MM.1S (cell line): ENCODE results near the gene PDK4.

ENCODE experiments used
- DNase-seq: peaks from one replicate; pipeline ENCODE4 v3.0.0-alpha.2; 2015
- H2AFZ ChIP-seq: fragments of 300-600 bp; sonication (generic); 2 replicates; pipeline ENCODE4 v1.6.0; 2016; ENCODE audit warnings: antibody characterized with exemption, low read length
- H3F3A ChIP-seq: fragments of 300-600 bp; sonication (generic); 2 replicates; pipeline ENCODE4 v1.6.1; 2016; ENCODE audit warnings: mild to moderate bottlenecking, antibody characterized with exemption, low read length, moderate library complexity, mixed read lengths; ENCODE audit not compliant: insufficient read depth
- H3K27ac ChIP-seq: fragments of 300-600 bp; sonication (generic); 2 replicates; pipeline ENCODE4 v1.5.1; 2016; ENCODE audit warnings: mild to moderate bottlenecking, low read length
- H3K27me3 ChIP-seq: fragments of 300-600 bp; sonication (generic); replicated peaks from 2 replicates; pipeline ENCODE4 v1.6.0; 2016; ENCODE audit warnings: low read length; ENCODE audit not compliant: insufficient read depth
- H3K36me3 ChIP-seq: fragments of 300-600 bp; sonication (generic); replicated peaks from 2 replicates; pipeline ENCODE4 v1.6.1; 2016; ENCODE audit warnings: mild to moderate bottlenecking, low read length, mixed read lengths; ENCODE audit not compliant: insufficient read depth
- H3K4me1 ChIP-seq: fragments of 300-600 bp; sonication (generic); 2 replicates; pipeline ENCODE4 v1.6.1; 2016; ENCODE audit warnings: low read length, mixed read lengths
- H3K4me2 ChIP-seq: fragments of 300-600 bp; sonication (generic); 2 replicates; pipeline ENCODE4 v1.6.0; 2016; ENCODE audit warnings: low read depth, low read length
- H3K4me3 ChIP-seq: fragments of 300-600 bp; sonication (generic); 2 replicates; pipeline ENCODE4 v1.5.1; 2016; ENCODE audit warnings: low read length, mixed read lengths
- H3K79me2 ChIP-seq: fragments of 300-600 bp; sonication (generic); 2 replicates; pipeline ENCODE4 v1.6.1; 2016; ENCODE audit warnings: mixed run types, low read length, mixed read lengths
- H3K9ac ChIP-seq: fragments of 300-600 bp; sonication (generic); 2 replicates; pipeline ENCODE4 v1.6.1; 2016; ENCODE audit warnings: low read length, mixed read lengths
- H3K9me2 ChIP-seq: fragments of 300-600 bp; sonication (generic); replicated peaks from 2 replicates; pipeline ENCODE4 v1.6.1; 2016; ENCODE audit warnings: mild to moderate bottlenecking, low read length, mixed read lengths; ENCODE audit not compliant: insufficient read depth
- H3K9me3 ChIP-seq: fragments of 300-600 bp; sonication (generic); replicated peaks from 2 replicates; pipeline ENCODE4 v1.6.1; 2016; ENCODE audit warnings: mild to moderate bottlenecking, low read length, mixed read lengths; ENCODE audit not compliant: insufficient read depth
- H4K20me1 ChIP-seq: fragments of 300-600 bp; sonication (generic); 2 replicates; pipeline ENCODE4 v1.6.1; 2016; ENCODE audit warnings: mild to moderate bottlenecking, low read length, moderate library complexity, mixed read lengths; ENCODE audit not compliant: insufficient read depth
- EZH2 ChIP-seq: fragments of 300-600 bp; sonication (generic); optimal IDR thresholded peaks from 2 replicates; pipeline ENCODE3; 2017; ENCODE audit warnings: low read depth, mild to moderate bottlenecking, antibody characterized with exemption, low read length, mixed read lengths
- EZH2phosphoT487 ChIP-seq: fragments of 300-600 bp; sonication (generic); IDR thresholded peaks from 2 replicates; pipeline ENCODE4 v1.6.1; 2018; ENCODE audit warnings: antibody characterized with exemption, low read length
- TF ChIP-seq, protein P1 (sequence below): fragments of 300-600 bp; sonication (generic); IDR thresholded peaks from 2 replicates; pipeline ENCODE4 v1.5.1; 2016; ENCODE audit warnings: antibody characterized with exemption, low read length, mixed read lengths

PDK4 gene

DNA sequence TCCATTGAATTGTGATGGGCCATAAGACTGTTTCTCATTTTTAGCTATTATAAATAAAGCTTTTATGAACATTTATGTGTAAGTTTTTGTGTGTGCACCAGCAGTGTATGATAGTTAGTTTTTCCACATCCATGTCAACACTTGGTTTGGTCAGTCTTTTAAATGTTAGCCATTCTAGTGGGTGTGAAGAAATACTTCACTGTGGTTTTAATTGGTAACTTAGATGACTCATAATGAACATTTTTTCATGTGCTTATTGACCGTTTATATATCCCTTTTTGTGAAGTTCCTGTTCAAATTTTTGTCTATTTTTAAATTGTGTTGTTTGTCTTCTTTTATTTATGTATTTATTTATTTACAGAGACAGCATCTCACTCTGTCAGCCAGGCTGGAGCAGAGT lies 23.6 kb upstream of the PDK4 start:
- Histone ChIP-seq H3K27ac (no peak overlapping the region), H2AFZ (no peak overlapping the region), H3K9me3 (no peaks in the 10 kb centered on the region), H3K27me3 (no peaks in the 10 kb centered on the region), H3F3A (no peaks in the 10 kb centered on the region), H3K4me1 (no peaks in the 10 kb centered on the region), H3K9ac (no peak overlapping the region), H3K9me2 (no peaks in the 10 kb centered on the region), H3K79me2 (no peaks in the 10 kb centered on the region), H3K36me3 (no peaks in the 10 kb centered on the region), H3K4me3 (no peak overlapping the region), H4K20me1 (no peaks in the 10 kb centered on the region), H3K4me2 (no peak overlapping the region)
- TF ChIP-seq EZH2 (no peak), EZH2phosphoT487 (no peak)
- TF ChIP-seq, protein P1, sequence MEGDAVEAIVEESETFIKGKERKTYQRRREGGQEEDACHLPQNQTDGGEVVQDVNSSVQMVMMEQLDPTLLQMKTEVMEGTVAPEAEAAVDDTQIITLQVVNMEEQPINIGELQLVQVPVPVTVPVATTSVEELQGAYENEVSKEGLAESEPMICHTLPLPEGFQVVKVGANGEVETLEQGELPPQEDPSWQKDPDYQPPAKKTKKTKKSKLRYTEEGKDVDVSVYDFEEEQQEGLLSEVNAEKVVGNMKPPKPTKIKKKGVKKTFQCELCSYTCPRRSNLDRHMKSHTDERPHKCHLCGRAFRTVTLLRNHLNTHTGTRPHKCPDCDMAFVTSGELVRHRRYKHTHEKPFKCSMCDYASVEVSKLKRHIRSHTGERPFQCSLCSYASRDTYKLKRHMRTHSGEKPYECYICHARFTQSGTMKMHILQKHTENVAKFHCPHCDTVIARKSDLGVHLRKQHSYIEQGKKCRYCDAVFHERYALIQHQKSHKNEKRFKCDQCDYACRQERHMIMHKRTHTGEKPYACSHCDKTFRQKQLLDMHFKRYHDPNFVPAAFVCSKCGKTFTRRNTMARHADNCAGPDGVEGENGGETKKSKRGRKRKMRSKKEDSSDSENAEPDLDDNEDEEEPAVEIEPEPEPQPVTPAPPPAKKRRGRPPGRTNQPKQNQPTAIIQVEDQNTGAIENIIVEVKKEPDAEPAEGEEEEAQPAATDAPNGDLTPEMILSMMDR: no peak
- no peak for DNase-seq

DNA sequence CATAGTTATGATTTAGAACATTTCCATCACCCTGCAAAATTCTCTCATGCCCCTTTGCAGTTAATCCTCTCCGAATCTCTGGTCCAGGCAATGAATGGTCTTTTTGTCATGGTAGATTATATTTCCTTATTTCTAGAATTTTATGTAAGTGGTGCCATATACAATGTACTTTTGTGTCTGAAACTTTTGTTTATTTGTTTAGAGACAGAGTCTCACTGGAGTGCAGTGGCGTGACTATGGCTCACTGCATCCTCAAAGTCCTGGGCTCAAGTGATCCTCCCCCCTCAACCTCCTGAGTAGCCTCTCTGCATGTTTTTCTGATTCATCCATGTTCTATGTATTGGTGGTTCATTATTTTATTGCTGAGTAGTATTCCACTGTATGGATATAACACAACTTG lies 23.2 kb upstream of the PDK4 start:
- H3K4me3 ChIP-seq: no peak overlapping the region
- H3K9me3 ChIP-seq: no peaks in the 10 kb centered on the region
- no peak overlapping the region for H3K9ac ChIP-seq
- no peaks in the 10 kb centered on the region for H3F3A ChIP-seq
- no peaks in the 10 kb centered on the region for H3K79me2 ChIP-seq
- TF ChIP-seq EZH2phosphoT487: no peak
- TF ChIP-seq EZH2: no peak
- TF ChIP-seq, protein P1: no peak
- no peaks in the 10 kb centered on the region for H3K27me3 ChIP-seq
- no peaks in the 10 kb centered on the region for H3K36me3 ChIP-seq
- no peaks in the 10 kb centered on the region for H3K9me2 ChIP-seq
- DNase-seq: no peak
- H3K4me2 ChIP-seq: no peak overlapping the region
- H3K4me1 ChIP-seq: no peaks in the 10 kb centered on the region
- no peaks in the 10 kb centered on the region for H4K20me1 ChIP-seq
- no peak overlapping the region for H3K27ac ChIP-seq
- no peak overlapping the region for H2AFZ ChIP-seq

DNA sequence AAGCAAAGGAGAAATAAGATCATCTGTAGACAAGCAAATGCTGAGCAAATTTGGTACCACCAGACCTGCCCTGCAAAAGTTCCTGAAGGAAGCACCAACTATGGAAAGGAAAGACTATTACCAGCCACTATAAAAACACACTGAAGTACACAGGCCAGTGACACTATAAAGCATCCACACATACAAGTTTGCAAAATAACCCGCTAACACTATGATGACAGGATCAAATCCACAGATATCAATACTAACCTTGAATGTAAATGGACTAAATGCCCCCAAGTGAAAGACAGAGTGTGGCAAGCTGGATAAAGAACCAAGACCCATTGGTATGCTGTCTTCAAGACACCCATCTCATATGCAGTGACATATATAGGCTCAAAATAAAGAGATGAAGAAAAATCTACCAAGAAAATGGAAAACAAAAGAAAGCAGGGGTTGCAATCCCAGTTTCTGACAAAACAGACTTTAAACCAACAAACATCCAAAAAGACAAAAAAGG lies 18.2 kb upstream of the PDK4 start:
- no peaks in the 10 kb centered on the region for H3K4me1 ChIP-seq
- H4K20me1 ChIP-seq: no peaks in the 10 kb centered on the region
- no peak overlapping the region for H3K4me2 ChIP-seq
- no peak overlapping the region for H3K27ac ChIP-seq
- H2AFZ ChIP-seq: no peak overlapping the region
- H3K9ac ChIP-seq: no peak overlapping the region
- H3K9me2 ChIP-seq: no peaks in the 10 kb centered on the region
- no peaks in the 10 kb centered on the region for H3K79me2 ChIP-seq
- no peaks in the 10 kb centered on the region for H3K36me3 ChIP-seq
- H3F3A ChIP-seq: no peaks in the 10 kb centered on the region
- DNase-seq: no peak
- TF ChIP-seq EZH2phosphoT487: no peak
- no peak for TF ChIP-seq EZH2
- TF ChIP-seq, protein P1: no peak
- H3K9me3 ChIP-seq: no peaks in the 10 kb centered on the region
- no peaks in the 10 kb centered on the region for H3K27me3 ChIP-seq
- no peak overlapping the region for H3K4me3 ChIP-seq
